Adrenal gland (tissue), 12 donors: Measurements from ENCODE around the gene XIRP1. TPM values are rescaled to one million over a fixed set of nuclear protein-coding genes. Genes with fewer than 3 reads are reported as not detected.

ENCODE experiments used
- DNase-seq, 7 donors: peaks; one replicate each; pipeline ENCODE4 v3.0.0-alpha.2; 2019 to 2020
- H3K27ac ChIP-seq, 5 donors: fragments of 200-600 bp; sonication (generic) in 4 of 5; 1 replicate in 3 of 5; 2 replicates in 2 of 5; pipeline versions ENCODE4 v1.5.1 to v1.8.0; 2016 to 2020; ENCODE audit warnings: mild to moderate bottlenecking in 1 of 5
- H3K27me3 ChIP-seq: fragments of 200-600 bp; 2 replicates; pipeline ENCODE4 v1.8.0; 2021
- H3K36me3 ChIP-seq, 2 donors: fragments of 200-600 bp; replicated peaks in 1 of 2; 1 replicate in 1 of 2; 2 replicates in 1 of 2; pipeline versions ENCODE4 v1.5.1 to v1.8.0; 2018 to 2022
- H3K4me1 ChIP-seq, 2 donors: fragments of 200-600 bp; replicated peaks in 1 of 2; 1 replicate in 1 of 2; 2 replicates in 1 of 2; pipeline versions ENCODE4 v1.5.1 to v1.8.0; 2018 to 2021
- H3K4me3 ChIP-seq, 4 donors: fragments of 200-600 bp; sonication (generic) in 3 of 4; one replicate each; pipeline ENCODE4 v1.5.1; 2016 to 2018
- H3K9me3 ChIP-seq, 3 donors: fragments of 200-600 bp; sonication (generic) in 1 of 3; replicated peaks in 1 of 3; 1 replicate in 2 of 3; 2 replicates in 1 of 3; pipeline versions ENCODE4 v1.5.1 to v1.8.0; 2016 to 2021
- POLR2A ChIP-seq, 2 donors: fragments of 450-650 bp; IDR thresholded peaks; one replicate each; pipeline ENCODE4 v1.6.1; 2017; ENCODE audit warnings: antibody characterized with exemption in 2 of 2, mild to moderate bottlenecking in 2 of 2, moderate library complexity in 1 of 2
- WGBS, 4 donors: extraction: QIAGEN DNeasy Blood & Tissue Kit in 2 of 4; methylation state at CpG; one replicate each; pipeline versions ENCODE4 v1.1.5 to v1.1.7; 2013 to 2017; 5-methylcytosine and 5-hydroxymethylcytosine counted together
- intact Hi-C, 2 donors: fragments of 100-400 bp; cut with DNase I; formaldehyde crosslinking; loops; one replicate each; pipeline versions ENCODE4 v1.14.1 to v1.15.0; 2022 to 2023
- polyA plus RNA-seq, 3 donors: library from polyadenylated mRNA; stranded (reverse); fragments of 200-250 nt in 2 of 3; fragments of 350-450 nt in 1 of 3; fragmentation: Illumina TruSeq in 1 of 3; extraction: RNeasy Lipid Tissue Mini Kit (QIAGEN cat#74804) in 1 of 3; gene quantifications; one replicate each; pipeline ENCODE4 v1.2.3, GENCODE V29; 2013 to 2014
- total RNA-seq, 9 donors: library from RNA; depleted of rRNA in 4 of 9; stranded (reverse); fragments of >200 nt in 4 of 9; fragments of 120-200 nt in 1 of 9; fragmentation: NEBNext Ultra II Directional in 1 of 9; extraction: Animal tissue kit (Norgen Biotek cat#: 25700) in 1 of 9; gene quantifications; one replicate each; pipeline versions ENCODE4 v1.1.0 to v1.2.4, GENCODE V29; 2013 to 2023
- TF ChIP-seq, protein P1 (sequence below), 6 experiments: fragments of 450-650 bp in 4 of 6; fragments of 200-600 bp in 2 of 6; sonication (generic) in 1 of 6; IDR thresholded peaks; 1 replicate in 5 of 6; 2 replicates in 1 of 6; pipeline versions ENCODE4 v1.5.1 to v1.8.0; 2016 to 2021; ENCODE audit warnings: antibody characterized with exemption in 6 of 6, mild to moderate bottlenecking in 2 of 6, moderate library complexity in 1 of 6
- donor health status: healthy with polysubstance abuse.
- donor health status: Bipolar disorder and iron deficiency.
- donor health status: DM: yes; HTN: yes; CAD: no.
- donor health status: DM: no; HTN: no; CAD: no.
- donor health status: DM: no; HTN: no; CAD: no.
- donor health status: DM: yes; HTN: yes; CAD: no.

The XIRP1 gene
- total and polyA plus RNA-seq, 12 donors = under 0.01 to 0.48 (median 0.21) TPM; not detected in 6

DNA sequence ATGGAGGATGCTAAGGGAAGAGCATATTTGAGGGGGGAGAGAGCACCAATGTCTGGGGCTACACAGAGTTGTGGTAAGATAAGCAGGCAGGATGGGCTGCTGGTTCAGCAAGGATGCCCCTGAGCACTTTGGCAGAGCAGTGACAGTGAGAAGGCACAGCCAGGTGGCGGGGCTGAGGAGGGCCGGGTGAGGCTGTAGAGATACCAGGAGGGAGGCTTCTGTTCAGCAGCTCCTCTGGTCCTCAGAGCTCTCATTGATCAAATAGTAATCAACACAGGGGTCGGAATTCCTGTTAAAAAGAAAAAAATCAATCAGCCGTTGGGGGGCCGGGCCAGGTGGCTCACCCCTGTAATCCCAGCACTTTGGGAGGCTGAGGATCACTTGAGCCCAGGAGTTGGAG is 11.5 kb upstream of the XIRP1 start:
- intact Hi-C loops = no loop called here
- WGBS, 4 donors = 69 to 81% (median 80%) methylated on average over 5 of the region's 5 CpGs
- no peaks in the 10 kb centered on the region for H3K4me1 ChIP-seq

DNA sequence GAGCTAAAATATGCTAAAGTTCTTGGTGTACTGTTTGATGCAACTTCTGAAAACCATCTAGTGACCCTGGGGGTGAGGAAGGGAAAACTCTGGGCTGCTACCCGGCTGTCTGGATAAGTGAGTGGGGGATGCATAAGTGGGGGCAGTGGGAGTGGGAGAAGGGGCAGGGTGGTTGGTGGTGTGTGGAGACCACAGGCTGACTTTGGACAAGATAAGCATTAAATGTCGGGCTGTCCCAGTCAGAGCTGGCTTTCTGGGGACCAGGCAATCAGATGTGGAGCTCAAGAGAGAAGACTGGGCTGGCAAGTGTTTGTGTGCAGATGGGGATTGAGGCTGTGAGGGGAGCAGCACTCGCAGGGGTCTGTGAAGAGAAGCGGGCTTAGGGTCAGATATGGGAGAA is 11.0 kb upstream of the XIRP1 start:
- H3K9me3 ChIP-seq = no peaks in the 10 kb centered on the region
- no peaks in the 10 kb centered on the region for H3K36me3 ChIP-seq
- H3K27ac ChIP-seq = no peak overlapping the region
- WGBS, 4 donors = 74 to 76% (median 76%) methylated on average over 4 of the region's 4 CpGs
- no peaks in the 10 kb centered on the region for H3K4me1 ChIP-seq
- no peak overlapping the region for H3K4me3 ChIP-seq
- no peak for DNase-seq
- TF ChIP-seq, protein P1, sequence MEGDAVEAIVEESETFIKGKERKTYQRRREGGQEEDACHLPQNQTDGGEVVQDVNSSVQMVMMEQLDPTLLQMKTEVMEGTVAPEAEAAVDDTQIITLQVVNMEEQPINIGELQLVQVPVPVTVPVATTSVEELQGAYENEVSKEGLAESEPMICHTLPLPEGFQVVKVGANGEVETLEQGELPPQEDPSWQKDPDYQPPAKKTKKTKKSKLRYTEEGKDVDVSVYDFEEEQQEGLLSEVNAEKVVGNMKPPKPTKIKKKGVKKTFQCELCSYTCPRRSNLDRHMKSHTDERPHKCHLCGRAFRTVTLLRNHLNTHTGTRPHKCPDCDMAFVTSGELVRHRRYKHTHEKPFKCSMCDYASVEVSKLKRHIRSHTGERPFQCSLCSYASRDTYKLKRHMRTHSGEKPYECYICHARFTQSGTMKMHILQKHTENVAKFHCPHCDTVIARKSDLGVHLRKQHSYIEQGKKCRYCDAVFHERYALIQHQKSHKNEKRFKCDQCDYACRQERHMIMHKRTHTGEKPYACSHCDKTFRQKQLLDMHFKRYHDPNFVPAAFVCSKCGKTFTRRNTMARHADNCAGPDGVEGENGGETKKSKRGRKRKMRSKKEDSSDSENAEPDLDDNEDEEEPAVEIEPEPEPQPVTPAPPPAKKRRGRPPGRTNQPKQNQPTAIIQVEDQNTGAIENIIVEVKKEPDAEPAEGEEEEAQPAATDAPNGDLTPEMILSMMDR (IDR thresholded peaks at IDR 0.05) = no peak
- TF ChIP-seq POLR2A (IDR thresholded peaks at IDR 0.05) = no peak
- intact Hi-C loops = no loop called here
- no peaks in the 10 kb centered on the region for H3K27me3 ChIP-seq

More for the DNA sequence above, 11.5 kb upstream of the XIRP1 start:
- H3K27ac ChIP-seq = no peak overlapping the region
- H3K36me3 ChIP-seq = no peaks in the 10 kb centered on the region
- no peaks in the 10 kb centered on the region for H3K27me3 ChIP-seq
- H3K9me3 ChIP-seq = no peaks in the 10 kb centered on the region
- no peak for DNase-seq
- no peak for TF ChIP-seq POLR2A (IDR thresholded peaks at IDR 0.05)
- TF ChIP-seq, protein P1 (IDR thresholded peaks at IDR 0.05) = no peak
- no peak overlapping the region for H3K4me3 ChIP-seq

DNA sequence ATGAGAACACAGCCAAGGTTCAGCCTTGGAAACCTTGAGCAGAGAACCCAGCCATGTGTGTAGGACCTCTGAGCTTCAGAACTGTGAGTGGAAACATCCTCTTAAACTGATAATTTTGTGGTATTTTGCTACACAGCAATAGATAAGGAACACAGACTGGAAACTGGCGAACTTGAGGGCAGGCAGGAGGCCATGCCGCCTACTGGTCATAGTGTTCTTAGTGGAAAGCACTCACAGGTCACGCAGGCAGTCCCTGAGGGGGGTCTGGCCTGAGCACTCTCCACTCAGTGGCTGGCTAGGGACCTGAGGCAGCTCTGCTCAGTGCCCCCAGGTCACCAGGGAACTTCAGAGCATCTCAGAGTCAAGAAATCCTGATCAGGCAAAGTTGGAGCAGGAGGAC is 9.7 kb upstream of the XIRP1 start:
- DNase-seq = no peak
- TF ChIP-seq, protein P1 (IDR thresholded peaks at IDR 0.05) = no peak
- TF ChIP-seq POLR2A (IDR thresholded peaks at IDR 0.05) = no peak
- 58 to 71% (median 71%) methylated on average over 2 to 3 of the region's 3 CpGs for WGBS, 4 donors
- intact Hi-C loops = no loop called here
- Histone ChIP-seq H3K4me1 (no peaks in the 10 kb centered on the region), H3K27ac (no peak overlapping the region), H3K4me3 (no peak overlapping the region), H3K27me3 (no peaks in the 10 kb centered on the region), H3K36me3 (no peaks in the 10 kb centered on the region), H3K9me3 (no peaks in the 10 kb centered on the region)

DNA sequence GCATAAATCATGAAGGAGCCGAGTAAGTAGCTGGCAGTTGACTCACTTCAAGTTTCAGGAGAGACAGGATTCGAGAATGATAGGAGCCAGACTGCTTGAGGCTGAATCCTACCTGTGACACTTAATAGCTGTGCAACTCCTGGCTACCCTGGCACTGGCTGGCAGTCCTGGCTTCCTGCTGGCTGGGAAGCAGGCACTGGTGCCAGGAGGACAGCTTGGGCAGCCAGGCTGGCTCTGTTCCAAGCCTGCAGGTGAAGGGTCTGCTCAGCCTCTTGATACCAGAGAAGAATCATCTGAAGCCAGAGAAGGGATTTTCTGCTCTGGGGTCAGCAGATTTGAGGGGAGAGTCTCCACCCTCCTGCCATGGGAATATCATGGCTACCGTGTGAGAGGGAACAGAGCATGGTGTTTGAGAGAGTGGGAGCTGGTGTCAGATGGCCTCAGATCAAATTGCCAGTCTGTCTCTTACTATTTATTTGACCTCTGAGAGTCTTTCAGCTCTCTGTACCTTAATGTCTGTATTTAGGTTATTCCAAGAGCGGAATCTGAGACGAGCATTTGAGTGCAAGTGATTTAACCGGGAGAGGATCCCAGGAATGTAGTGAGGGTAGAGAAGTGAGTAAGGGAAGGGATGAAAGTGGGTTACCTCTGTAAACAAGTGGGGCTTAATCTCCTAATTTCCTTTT is 4.4 kb upstream of the XIRP1 start:
- Histone ChIP-seq H3K27ac (no peak overlapping the region), H3K4me1 (no peaks in the 10 kb centered on the region), H3K36me3 (no peaks in the 10 kb centered on the region), H3K4me3 (no peak overlapping the region), H3K9me3 (no peaks in the 10 kb centered on the region), H3K27me3 (no peaks in the 10 kb centered on the region)
- 39 to 47% (median 40%) methylated on average over 5 to 6 of the region's 6 CpGs for WGBS, 4 donors
- TF ChIP-seq, protein P1 (IDR thresholded peaks at IDR 0.05) = no peak
- no peak for TF ChIP-seq POLR2A (IDR thresholded peaks at IDR 0.05)
- no peak for DNase-seq
- intact Hi-C loops = loop anchor here in 1 of 2 donors (10.0 kb wide), 1 partner anchor 82 kb away; no protein-coding TSS in a partner anchor
